ENCODE data around the gene PRRX2.

DNA sequence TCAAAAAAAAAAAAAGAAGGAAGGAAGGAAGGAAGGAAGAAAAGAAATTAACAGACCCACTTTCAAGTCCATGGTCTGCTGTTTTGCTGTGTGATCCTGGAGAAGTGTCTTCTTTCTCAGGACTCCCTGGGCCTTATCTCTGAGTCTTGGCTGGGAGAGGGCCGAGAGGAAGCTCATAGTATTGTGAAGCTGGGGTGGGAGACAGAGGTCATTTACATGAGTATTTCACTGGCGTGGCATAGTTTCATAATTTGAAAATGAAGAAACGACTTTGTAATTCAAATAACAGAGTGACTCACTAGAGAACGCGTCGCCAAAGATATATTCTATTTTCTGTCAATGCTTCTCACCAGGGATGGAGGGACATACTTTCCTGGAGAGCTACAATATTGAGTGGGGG, 42.1 kb upstream of the PRRX2 start:
- TF ChIP-seq, protein P1, sequence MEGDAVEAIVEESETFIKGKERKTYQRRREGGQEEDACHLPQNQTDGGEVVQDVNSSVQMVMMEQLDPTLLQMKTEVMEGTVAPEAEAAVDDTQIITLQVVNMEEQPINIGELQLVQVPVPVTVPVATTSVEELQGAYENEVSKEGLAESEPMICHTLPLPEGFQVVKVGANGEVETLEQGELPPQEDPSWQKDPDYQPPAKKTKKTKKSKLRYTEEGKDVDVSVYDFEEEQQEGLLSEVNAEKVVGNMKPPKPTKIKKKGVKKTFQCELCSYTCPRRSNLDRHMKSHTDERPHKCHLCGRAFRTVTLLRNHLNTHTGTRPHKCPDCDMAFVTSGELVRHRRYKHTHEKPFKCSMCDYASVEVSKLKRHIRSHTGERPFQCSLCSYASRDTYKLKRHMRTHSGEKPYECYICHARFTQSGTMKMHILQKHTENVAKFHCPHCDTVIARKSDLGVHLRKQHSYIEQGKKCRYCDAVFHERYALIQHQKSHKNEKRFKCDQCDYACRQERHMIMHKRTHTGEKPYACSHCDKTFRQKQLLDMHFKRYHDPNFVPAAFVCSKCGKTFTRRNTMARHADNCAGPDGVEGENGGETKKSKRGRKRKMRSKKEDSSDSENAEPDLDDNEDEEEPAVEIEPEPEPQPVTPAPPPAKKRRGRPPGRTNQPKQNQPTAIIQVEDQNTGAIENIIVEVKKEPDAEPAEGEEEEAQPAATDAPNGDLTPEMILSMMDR (IDR thresholded peaks at IDR 0.05; ENCODE audit: low read depth, low read length) = no peak
- TF ChIP-seq EZH2phosphoT487 (IDR thresholded peaks at IDR 0.05; ENCODE audit: low read depth) = no peak
